Astrocyte of the cerebellum (primary cell): ENCODE results near the gene KLK2.

Experiments
- DNase-seq: peaks from one replicate; pipeline ENCODE4 v3.0.0-alpha.2; 2011; ENCODE audit warnings: low read depth
- H3K4me3 ChIP-seq: 2 replicates; pipeline ENCODE4 v1.5.1; 2011; ENCODE audit warnings: mild to moderate bottlenecking, low read depth, low read length, moderate library complexity
- in situ Hi-C: cut with HindIII; loops from 2 replicates; pipeline ENCODE4 v1.10.0; 2017; ENCODE audit warnings: low sequenced_read_pairs
- TF ChIP-seq, protein P1 (sequence below): IDR thresholded peaks from 2 replicates; pipeline ENCODE4 v1.5.1; 2012; ENCODE audit warnings: low read length, low read depth, moderate library complexity, mild to moderate bottlenecking; ENCODE audit errors: missing control alignments

Gene KLK2

DNA sequence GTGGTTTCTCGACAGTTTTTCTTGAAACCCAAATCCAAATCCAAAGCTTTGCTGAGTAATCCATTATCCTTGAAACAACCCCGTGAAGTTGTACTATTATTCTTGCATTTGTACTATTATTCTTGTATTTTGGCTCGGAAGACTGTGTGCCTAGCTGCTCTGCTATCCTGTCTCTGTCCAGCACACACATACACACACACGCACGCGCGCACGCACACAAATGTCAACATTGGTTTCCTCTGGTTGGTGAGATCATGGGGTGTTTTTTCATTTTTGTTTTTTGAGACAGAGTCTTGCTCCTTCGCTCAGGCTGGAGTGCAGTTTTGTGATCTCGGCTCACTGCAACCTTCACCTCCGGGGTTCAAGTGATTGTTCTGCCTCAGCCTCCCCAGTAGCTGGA, 52.9 kb downstream of the KLK2 start:
- TF ChIP-seq, protein P1, sequence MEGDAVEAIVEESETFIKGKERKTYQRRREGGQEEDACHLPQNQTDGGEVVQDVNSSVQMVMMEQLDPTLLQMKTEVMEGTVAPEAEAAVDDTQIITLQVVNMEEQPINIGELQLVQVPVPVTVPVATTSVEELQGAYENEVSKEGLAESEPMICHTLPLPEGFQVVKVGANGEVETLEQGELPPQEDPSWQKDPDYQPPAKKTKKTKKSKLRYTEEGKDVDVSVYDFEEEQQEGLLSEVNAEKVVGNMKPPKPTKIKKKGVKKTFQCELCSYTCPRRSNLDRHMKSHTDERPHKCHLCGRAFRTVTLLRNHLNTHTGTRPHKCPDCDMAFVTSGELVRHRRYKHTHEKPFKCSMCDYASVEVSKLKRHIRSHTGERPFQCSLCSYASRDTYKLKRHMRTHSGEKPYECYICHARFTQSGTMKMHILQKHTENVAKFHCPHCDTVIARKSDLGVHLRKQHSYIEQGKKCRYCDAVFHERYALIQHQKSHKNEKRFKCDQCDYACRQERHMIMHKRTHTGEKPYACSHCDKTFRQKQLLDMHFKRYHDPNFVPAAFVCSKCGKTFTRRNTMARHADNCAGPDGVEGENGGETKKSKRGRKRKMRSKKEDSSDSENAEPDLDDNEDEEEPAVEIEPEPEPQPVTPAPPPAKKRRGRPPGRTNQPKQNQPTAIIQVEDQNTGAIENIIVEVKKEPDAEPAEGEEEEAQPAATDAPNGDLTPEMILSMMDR, result no peak
- DNase-seq, result no peak
- no peak overlapping the region for H3K4me3 ChIP-seq
- in situ Hi-C loops, result no loop called here

DNA sequence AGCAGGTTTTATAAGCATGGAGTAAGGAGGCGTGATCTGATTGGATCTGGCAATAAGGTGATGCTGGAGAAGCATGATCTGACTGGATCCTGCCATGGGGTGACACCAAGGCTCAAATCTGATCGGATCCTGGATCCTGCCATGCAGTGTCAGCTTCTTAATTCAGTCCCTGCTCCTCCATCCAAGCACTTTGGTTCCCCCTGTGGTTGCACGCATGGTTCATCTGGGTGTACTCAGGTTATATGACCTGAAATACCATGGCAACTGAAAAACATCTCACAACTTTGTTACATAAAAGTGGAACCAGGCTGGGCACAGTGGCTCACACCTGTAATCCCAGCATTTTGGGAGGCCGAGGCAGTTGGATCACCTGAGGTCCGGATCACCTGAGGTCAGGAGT, 55.6 kb downstream of the KLK2 start:
- in situ Hi-C loops, result no loop called here
- no peak overlapping the region for H3K4me3 ChIP-seq
- TF ChIP-seq, protein P1, result no peak
- no peak for DNase-seq
